D721Med (cell line): Measurements from ENCODE around the gene ACER1.
"Not testable (repeated sequence)": the region's sequence is repeated elsewhere in the genome, so short reads cannot be mapped to it uniquely, and the experiment has no call there.

Source experiments
- DNase-seq: peaks from one replicate; pipeline ENCODE4 v3.0.0; 2011; ENCODE audit warnings: low spot score; ENCODE audit not compliant: insufficient read length
- FAIRE-seq: peaks from 2 replicates; lab custom pipeline; 2011; peaks lifted over from hg19 to GRCh38; lab: Jason Lieb, UNC
- TF ChIP-seq, protein P1 (sequence below): IDR thresholded peaks from 2 replicates; pipeline ENCODE4 v1.5.1; 2012; ENCODE audit warnings: mild to moderate bottlenecking, control low read depth; ENCODE audit not compliant: insufficient read depth; ENCODE audit errors: missing control alignments

ACER1 gene

DNA sequence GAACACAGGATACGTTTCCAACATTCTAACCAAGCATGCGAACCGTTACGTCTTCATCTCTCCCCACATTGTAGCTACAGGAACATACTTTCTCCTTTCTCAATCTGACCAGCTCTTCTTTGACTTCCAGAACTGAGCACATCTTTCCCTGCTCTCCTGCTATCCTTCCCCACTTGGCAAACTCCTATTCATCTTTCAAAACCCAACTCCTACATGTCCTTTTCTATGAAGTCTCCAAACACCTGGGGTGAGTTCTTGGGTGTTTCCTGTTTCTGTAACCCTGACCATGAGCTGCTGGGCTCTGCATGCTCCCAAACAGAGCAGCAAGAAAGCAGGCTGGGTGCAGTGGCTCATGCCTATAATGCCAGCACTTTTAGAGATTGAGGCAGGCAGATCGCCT lies 6.6 kb downstream of the ACER1 start:
- TF ChIP-seq, protein P1, sequence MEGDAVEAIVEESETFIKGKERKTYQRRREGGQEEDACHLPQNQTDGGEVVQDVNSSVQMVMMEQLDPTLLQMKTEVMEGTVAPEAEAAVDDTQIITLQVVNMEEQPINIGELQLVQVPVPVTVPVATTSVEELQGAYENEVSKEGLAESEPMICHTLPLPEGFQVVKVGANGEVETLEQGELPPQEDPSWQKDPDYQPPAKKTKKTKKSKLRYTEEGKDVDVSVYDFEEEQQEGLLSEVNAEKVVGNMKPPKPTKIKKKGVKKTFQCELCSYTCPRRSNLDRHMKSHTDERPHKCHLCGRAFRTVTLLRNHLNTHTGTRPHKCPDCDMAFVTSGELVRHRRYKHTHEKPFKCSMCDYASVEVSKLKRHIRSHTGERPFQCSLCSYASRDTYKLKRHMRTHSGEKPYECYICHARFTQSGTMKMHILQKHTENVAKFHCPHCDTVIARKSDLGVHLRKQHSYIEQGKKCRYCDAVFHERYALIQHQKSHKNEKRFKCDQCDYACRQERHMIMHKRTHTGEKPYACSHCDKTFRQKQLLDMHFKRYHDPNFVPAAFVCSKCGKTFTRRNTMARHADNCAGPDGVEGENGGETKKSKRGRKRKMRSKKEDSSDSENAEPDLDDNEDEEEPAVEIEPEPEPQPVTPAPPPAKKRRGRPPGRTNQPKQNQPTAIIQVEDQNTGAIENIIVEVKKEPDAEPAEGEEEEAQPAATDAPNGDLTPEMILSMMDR, result no peak
- DNase-seq (no peak), FAIRE-seq (no peak)

DNA sequence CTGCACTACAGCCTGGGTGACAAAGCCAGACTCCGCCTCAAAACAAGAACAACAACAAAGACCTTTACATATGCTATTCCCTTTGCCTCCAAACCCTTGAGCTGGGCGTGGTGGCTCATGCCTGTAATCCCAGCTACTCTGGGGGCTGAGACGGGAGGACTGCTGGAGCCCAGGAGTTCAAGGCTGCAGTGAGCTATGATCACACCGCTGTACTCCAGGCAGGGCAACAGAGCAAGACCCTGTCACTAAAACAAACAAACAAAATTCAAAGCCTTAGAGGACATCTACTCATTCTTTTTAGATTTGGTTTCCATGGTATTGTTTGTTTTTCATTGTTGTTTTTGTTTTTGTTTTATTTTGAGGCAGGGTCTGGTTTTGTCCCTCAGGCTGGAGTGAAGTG lies 7.8 kb downstream of the ACER1 start:
- DNase-seq (no peak), FAIRE-seq (no peak)
- TF ChIP-seq, protein P1, result no peak

DNA sequence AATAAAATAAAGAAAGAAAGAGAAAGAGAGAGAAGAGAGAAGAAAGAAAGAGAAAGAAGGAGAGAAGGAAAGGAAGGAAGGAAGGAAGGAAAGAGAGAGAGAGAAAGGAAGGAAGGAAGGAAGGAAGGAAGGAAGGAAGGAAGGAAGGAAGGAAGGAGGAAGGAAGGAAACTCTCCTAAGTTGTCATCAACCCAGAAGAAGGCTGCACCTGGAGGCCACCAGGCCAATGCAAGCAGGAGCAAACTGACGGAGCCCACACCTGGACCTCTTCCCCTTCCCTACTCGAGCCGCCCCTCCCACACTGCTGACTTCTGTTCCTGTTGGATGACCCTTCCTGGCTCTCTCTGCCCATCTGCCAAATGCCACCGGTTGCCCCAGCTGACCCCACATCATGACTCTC lies 8.7 kb downstream of the ACER1 start:
- DNase-seq (no peak), FAIRE-seq (no peak)
- TF ChIP-seq, protein P1, result no peak

GRCh38 chr19:6322284-6322683 lies 11.1 kb downstream of the ACER1 start:
- TF ChIP-seq, protein P1, result no peak
- no peak for FAIRE-seq
- no peak for DNase-seq

DNA sequence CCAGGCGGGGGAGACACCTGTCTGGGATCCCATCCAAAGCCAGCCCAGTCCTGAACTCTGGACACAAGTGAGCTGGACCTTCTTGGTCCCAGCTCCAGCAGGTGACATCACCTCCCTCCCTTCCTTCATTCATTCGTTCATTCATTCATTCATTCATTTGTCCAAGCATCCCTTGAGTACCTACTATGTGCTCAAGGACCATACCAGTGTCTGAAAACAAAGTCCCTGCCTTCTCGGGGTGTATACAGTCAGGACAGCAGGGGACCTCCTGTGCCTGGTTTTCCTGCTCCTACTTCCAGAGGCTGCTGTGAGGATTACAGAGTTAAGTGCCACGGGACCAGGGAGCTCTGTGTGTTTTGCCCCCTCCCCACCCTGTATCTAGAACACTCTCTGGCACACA lies 14.0 kb downstream of the ACER1 start:
- no peak for FAIRE-seq
- DNase-seq, result no peak
- TF ChIP-seq, protein P1, result no peak

- DNase-seq (no peak), FAIRE-seq (no peak)
- TF ChIP-seq, protein P1, result no peak
These were observed 14.6 kb downstream of the ACER1 start for GRCh38 chr19:6318772-6319171.

DNA sequence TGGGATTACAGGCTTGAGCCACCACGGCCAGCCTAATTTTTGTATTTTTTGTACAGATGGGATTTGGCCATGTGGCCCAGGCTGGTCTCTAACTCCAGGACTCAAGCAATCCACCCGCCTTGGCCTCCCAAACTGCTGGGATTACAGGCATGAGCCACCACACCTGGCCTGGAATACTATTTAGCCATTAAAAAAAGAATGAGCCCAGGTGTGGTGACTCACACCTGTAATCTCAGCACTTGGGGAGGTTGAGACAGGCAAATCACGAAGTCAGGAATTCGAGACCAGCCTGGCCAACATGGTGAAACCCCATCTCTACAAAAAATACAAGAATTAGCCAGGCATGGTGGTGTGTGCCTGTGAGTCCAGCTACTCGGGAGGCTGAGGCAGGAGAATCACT lies 17.8 kb downstream of the ACER1 start:
- not testable (repeated sequence) for FAIRE-seq, DNase-seq

GRCh38 chr19:6313398-6313969 lies 19.9 kb downstream of the ACER1 start:
- no peak for FAIRE-seq
- TF ChIP-seq, protein P1, result no peak
- no peak for DNase-seq
